ENCODE data around the gene ADAMTSL1. TPM values are rescaled to one million over a fixed set of nuclear protein-coding genes. Genes with fewer than 3 reads are reported as not detected.

The ADAMTSL1 gene
- total RNA-seq, 2 donors from 2014 or later = 13.5 to 18.9 TPM

GRCh38 chr9:18623221-18624079 is 149.5 kb downstream of the ADAMTSL1 start:
- no peak for ATAC-seq
- intact Hi-C loops (cut with DNase I, micrococcal nuclease) = no loop called here
- no peak for DNase-seq

GRCh38 chr9:18626046-18626698 is 152.2 kb downstream of the ADAMTSL1 start:
- intact Hi-C loops (cut with DNase I, micrococcal nuclease) = no loop called here
- ATAC-seq = no peak
- DNase-seq = no peak

GRCh38 chr9:18629136-18629535 is 155.2 kb downstream of the ADAMTSL1 start:
- ATAC-seq = no peak
- no peak for DNase-seq
- intact Hi-C loops (cut with DNase I, micrococcal nuclease) = no loop called here

- ATAC-seq (peak; percentile 41), DNase-seq (peak in 1 of 2 donors; percentile 29)
- intact Hi-C loops (cut with DNase I, micrococcal nuclease) = no loop called here
Measured at GRCh38 chr9:18632632-18633403, 158.9 kb downstream of the ADAMTSL1 start.

GRCh38 chr9:18636781-18637180 is 162.8 kb downstream of the ADAMTSL1 start:
- DNase-seq (no peak), ATAC-seq (no peak)
- intact Hi-C loops (cut with DNase I, micrococcal nuclease) = no loop called here

- DNase-seq (no peak), ATAC-seq (no peak)
- intact Hi-C loops (cut with DNase I, micrococcal nuclease) = no loop called here
Measured at GRCh38 chr9:18638371-18639249, 164.7 kb downstream of the ADAMTSL1 start.

GRCh38 chr9:18639911-18640310 is 166.0 kb downstream of the ADAMTSL1 start:
- DNase-seq (no peak), ATAC-seq (no peak)
- intact Hi-C loops (cut with DNase I, micrococcal nuclease) = no loop called here

- ATAC-seq (no peak), DNase-seq (no peak)
- intact Hi-C loops (cut with DNase I, micrococcal nuclease) = no loop called here
Measured at GRCh38 chr9:18658804-18659705, 185.1 kb downstream of the ADAMTSL1 start.

GRCh38 chr9:18660001-18660400 is 186.0 kb downstream of the ADAMTSL1 start:
- no peak for ATAC-seq
- no peak for DNase-seq
- intact Hi-C loops (cut with DNase I, micrococcal nuclease) = no loop called here

GRCh38 chr9:18662320-18662719 is 188.4 kb downstream of the ADAMTSL1 start:
- ATAC-seq (no peak), DNase-seq (no peak)
- intact Hi-C loops (cut with DNase I, micrococcal nuclease) = no loop called here

- intact Hi-C loops (cut with DNase I, micrococcal nuclease) = no loop called here
- no peak for ATAC-seq
- DNase-seq = no peak
Measured at GRCh38 chr9:18665947-18666346, 192.0 kb downstream of the ADAMTSL1 start.

- no peak for DNase-seq
- no peak for ATAC-seq
- intact Hi-C loops (cut with DNase I, micrococcal nuclease) = no loop called here
Measured at GRCh38 chr9:18666348-18666747, 192.4 kb downstream of the ADAMTSL1 start.

- peak; percentile 90 for ATAC-seq
- intact Hi-C loops (cut with DNase I, micrococcal nuclease) = no loop called here
- no peak for DNase-seq
Measured at GRCh38 chr9:18666986-18667772, 193.2 kb downstream of the ADAMTSL1 start.

GRCh38 chr9:18668944-18669343 is 195.0 kb downstream of the ADAMTSL1 start:
- ATAC-seq (no peak), DNase-seq (no peak)
- intact Hi-C loops (cut with DNase I, micrococcal nuclease) = no loop called here

GRCh38 chr9:18672706-18673105 is 198.8 kb downstream of the ADAMTSL1 start:
- intact Hi-C loops (cut with DNase I, micrococcal nuclease) = no loop called here
- no peak for ATAC-seq
- DNase-seq = no peak

- intact Hi-C loops (cut with DNase I, micrococcal nuclease) = no loop called here
- ATAC-seq (peak; percentile 91), DNase-seq (no peak)
Measured at GRCh38 chr9:18673179-18673578, 199.2 kb downstream of the ADAMTSL1 start.

GRCh38 chr9:18675332-18675731 is 201.4 kb downstream of the ADAMTSL1 start:
- ATAC-seq (no peak), DNase-seq (no peak)
- intact Hi-C loops (cut with DNase I, micrococcal nuclease) = no loop called here
